Stimulated activated CD8-positive, alpha-beta memory T cell treated with anti-CD3 and anti-CD28 coated beads, Interleukin-4, amount 100 ng/mL, for 1 hour (primary cell): ENCODE measurements around the gene MICU2.

Experiments used
- DNase-seq, 2 donors: peaks; one replicate each; pipeline ENCODE4 v3.0.0-alpha.2; 2020; ENCODE audit warnings: low read depth in 2 of 2, low spot score in 1 of 2

The MICU2 gene

GRCh38 chr13:21501686-21502085, 102.3 kb downstream of the MICU2 start:
- DNase-seq: no peak

- no peak for DNase-seq
Observed at GRCh38 chr13:21486322-21486721, 117.6 kb downstream of the MICU2 start.

- DNase-seq: no peak
Observed at GRCh38 chr13:21483748-21484147, 120.2 kb downstream of the MICU2 start.

- DNase-seq: no peak
Observed at GRCh38 chr13:21481359-21481758, 122.6 kb downstream of the MICU2 start.

- DNase-seq: no peak
Observed at GRCh38 chr13:21478881-21479808, 124.8 kb downstream of the MICU2 start.

GRCh38 chr13:21476893-21477472, 127.0 kb downstream of the MICU2 start:
- peak; percentile 56 to 63 for DNase-seq

- DNase-seq: no peak
Observed at GRCh38 chr13:21475115-21475514, 128.9 kb downstream of the MICU2 start.

GRCh38 chr13:21470785-21471184, 133.2 kb downstream of the MICU2 start:
- no peak for DNase-seq

GRCh38 chr13:21466527-21466926, 137.4 kb downstream of the MICU2 start:
- DNase-seq: no peak

- no peak for DNase-seq
Observed at GRCh38 chr13:21465710-21466160, 138.2 kb downstream of the MICU2 start.

GRCh38 chr13:21463424-21463823, 140.5 kb downstream of the MICU2 start:
- DNase-seq: no peak

- DNase-seq: no peak
Observed at GRCh38 chr13:21461131-21461530, 142.8 kb downstream of the MICU2 start.

- DNase-seq: peak; percentile 79 to 86
Observed at GRCh38 chr13:21458813-21459701, 144.9 kb downstream of the MICU2 start, which contains the start of gene ZDHHC20. Gene ZDHHC20, minus strand, starts transcription at chr13:21459303. Its CDS starts 132 bp downstream, at chr13:21459171.

- DNase-seq: no peak
Observed at GRCh38 chr13:21458451-21458812, 145.5 kb downstream of the MICU2 start.

- DNase-seq: no peak
Observed at GRCh38 chr13:21453387-21454081, 150.4 kb downstream of the MICU2 start.

GRCh38 chr13:21450936-21451335, 153.0 kb downstream of the MICU2 start:
- DNase-seq: no peak

- DNase-seq: no peak
Observed at GRCh38 chr13:21446656-21447055, 157.3 kb downstream of the MICU2 start.

- no peak for DNase-seq
Observed at GRCh38 chr13:21445759-21446158, 158.2 kb downstream of the MICU2 start.

GRCh38 chr13:21443171-21443570, 160.8 kb downstream of the MICU2 start:
- no peak for DNase-seq
